ENCODE data around the gene ZFTA.
"Not testable (repeated sequence)": the region's sequence is repeated elsewhere in the genome, so short reads cannot be mapped to it uniquely, and the experiment has no call there.

ZFTA gene

DNA sequence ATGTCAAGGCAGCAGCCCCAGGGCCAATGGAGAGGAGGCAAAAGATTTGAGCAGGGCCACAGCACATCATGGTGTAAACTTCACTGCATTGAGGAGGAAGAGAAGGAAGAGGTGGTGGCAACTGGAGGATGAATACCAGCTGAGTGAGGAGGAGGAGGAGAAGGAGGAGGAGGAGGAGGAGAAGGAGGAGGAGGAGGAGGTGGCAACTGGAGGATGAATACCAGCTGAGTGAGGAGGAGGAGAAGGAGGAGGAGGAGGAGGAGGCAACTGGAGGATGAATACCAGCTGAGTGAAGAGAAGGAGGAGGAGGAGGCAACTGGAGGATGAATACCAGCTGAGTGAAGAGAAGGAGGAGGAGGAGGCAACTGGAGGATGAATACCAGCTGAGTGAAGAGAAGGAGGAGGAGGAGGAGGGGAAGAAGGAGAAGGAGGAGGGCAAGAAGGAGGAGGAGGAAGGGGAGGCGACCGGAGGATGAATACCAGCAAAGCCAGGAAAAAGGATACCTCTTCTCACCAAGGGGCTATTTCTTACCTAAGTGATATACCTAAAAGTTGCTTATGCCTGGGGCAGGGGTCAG is 3.3 kb upstream of the ZFTA start:
- not testable (repeated sequence) for DNase-seq

GRCh38 chr11:63770763-63771162 is 2.2 kb upstream of the ZFTA start:
- DNase-seq, result no peak

DNA sequence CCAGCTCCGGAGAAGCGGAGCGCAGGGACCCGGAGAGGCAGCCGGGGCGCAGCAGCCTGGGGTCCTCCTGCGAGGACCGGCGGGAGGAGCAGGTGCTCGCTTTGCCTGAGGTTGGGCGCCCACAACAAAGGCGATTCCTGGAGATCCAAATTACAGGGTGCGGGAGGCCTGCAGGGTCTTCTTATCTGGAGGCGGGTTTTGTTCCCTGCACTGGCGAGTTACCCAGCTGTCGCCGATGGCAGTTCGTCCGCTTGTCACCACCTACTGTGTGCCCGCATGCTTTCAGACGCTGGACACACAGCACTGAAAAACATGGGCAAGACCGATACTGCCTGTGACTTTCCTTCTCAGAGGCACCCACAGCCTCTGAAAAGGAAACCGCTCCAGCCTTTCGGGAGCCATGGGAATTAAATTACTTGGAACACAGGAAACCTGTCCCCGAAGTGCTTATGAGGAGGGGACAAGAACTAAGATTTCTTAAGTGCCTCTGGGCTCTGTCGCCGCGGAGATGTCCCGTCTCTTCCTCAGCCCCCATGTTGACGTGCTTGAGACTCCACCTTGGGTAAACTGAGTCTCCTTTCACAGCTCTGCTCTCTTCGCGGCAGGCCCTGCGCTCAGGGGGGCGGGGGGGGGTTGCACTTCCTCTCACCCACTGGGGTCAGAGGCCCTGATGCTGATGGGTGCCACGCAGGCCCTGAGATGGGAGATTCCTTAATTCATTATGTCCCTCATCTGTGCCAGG is 1.3 kb upstream of the ZFTA start:
- DNase-seq, result no peak

DNA sequence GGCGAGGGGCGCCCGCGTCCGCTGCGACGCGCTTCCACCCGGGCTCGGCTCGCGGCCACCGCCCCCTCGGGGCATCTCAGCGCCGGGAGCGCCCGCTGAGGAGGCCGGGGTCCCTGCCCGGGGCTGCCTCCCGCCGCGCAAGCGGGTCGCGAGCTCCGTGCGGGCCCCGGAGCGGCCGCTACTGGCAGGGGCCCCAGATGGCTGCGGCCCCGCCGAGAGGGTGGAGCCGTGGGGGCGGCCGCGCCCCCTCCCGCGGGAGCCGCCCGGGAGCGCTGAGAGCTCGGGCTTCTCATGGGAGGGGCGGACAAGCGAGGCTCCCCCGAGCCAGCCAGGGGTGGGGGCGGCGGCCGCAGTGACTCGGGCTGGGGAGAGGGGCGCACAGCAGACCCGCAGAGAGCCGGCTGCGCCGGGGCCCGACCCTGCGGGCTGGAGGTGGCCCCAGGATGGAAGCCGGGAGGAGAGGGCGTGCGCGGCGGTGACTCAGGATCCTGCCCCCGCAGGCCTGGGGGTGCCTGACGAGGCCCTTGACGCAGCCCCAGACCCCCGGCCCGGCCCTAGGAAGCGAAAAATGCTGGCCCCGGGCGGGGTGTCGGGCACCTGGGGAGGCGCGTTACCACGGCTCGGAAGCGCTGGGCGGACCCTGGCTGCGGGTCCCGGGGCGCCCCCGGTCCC is 603 bp upstream of the ZFTA start:
- DNase-seq, result no peak

- DNase-seq, result no peak
Measured at GRCh38 chr11:63767565-63768236, 874 bp downstream of the ZFTA start.

- DNase-seq, result peak; percentile 73
Measured at GRCh38 chr11:63767267-63767564, 1.4 kb downstream of the ZFTA start.

GRCh38 chr11:63766531-63767235 is 1.9 kb downstream of the ZFTA start:
- DNase-seq, result no peak

- DNase-seq, result no peak
Measured at GRCh38 chr11:63765688-63766241, 2.8 kb downstream of the ZFTA start.

DNA sequence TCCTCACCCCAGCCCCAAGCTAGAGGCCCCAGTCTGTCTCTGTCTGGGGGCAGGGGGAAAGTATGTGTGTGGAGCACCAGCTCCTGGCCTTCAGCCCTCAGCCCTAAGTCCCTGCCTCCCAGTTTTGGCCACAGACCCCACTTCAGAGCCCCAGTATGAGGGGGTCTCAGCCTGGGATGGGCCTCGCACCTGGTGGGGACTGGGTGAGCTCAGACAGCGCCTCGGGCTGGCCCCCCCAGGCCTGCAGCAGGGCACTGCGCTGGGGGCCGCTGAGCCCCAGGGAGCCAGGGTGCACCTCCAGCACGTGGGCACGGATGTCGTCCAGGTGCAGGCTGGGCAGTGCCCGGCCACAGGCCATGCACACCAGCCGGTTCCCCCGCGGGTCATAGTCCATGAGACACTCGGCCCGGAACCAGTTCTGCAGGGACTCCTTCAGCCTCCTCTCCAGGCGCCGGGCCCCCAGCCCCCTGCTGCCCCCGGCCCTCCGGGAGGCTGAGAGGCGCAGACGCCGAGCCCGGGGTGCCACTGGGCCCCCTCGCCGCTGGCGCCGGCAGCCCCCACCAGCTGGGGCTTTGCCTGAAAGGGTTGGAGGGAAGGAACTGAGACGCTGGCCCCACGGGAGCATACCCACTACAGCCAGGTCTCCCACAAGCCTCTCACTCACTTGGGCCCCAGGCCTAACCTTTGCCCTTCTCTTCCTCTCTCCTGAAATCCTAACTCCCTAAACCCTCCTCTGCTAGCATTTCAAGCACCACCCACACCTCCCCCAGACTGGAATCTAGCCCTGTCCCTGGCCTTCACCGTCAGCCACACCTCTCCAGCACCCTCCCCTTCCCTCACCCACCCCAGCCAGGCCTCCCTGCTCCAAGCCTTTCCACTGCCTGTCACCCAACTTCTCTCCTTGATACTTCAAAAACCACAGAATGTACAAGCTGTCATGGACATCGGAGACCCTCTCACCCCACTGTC is 3.6 kb downstream of the ZFTA start:
- DNase-seq, result peak; percentile 33

- no peak for DNase-seq
Measured at GRCh38 chr11:63764340-63764678, 4.3 kb downstream of the ZFTA start.

DNA sequence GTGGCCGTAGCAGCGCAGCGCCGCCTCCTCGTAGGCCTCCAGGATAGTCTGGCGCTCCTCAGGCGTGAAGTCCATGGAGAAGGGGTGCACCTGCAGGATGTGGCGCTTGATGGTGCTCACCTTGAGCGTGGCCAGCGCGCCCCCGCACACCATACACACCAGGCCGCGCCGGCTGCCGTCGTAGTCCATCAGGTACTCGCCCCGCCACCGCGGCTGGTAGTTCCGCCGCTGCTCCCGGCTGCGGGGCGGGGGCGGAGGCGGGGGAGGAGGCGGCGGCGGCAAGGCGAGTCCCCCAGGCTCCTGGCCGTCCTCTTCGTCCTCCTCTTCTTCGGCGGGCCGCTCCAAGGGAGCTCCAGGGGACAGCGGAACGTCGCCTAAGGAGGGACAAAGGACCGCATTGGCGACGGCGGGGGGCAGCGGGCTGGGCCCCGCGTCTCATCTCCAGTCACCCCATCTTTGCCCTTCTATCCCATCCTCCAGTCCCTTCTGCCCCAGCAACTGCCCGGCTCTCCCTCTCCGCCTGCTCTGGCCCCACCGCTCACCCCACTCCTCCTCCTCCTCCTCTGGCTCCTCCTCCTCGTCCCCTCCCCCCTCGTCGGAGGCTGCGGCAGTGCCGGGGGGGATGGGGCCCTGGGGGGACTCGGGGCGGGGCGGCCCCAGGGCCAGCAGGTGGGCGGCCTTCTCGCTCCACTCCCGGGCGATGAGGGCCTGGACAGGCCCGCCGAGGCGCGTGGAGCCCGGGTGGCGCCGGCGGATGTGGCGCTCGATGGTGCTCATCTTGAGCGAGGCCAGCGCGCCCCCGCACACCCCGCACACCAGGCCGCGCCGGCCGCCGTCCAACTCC is 4.9 kb downstream of the ZFTA start:
- no peak for DNase-seq

GRCh38 chr11:63762654-63763495 is 5.7 kb downstream of the ZFTA start:
- peak; percentile 33 for DNase-seq

- DNase-seq, result peak; percentile 48
Measured at GRCh38 chr11:63761931-63762653, 6.5 kb downstream of the ZFTA start.

- DNase-seq, result no peak
Measured at GRCh38 chr11:63761188-63761587, 7.4 kb downstream of the ZFTA start.

GRCh38 chr11:63760487-63761079 is 8.0 kb downstream of the ZFTA start:
- no peak for DNase-seq

- no peak for DNase-seq
Measured at GRCh38 chr11:63756919-63757761, 11.4 kb downstream of the ZFTA start.

- no peak for DNase-seq
Measured at GRCh38 chr11:63749624-63750023, 19.0 kb downstream of the ZFTA start.

- no peak for DNase-seq
Measured at GRCh38 chr11:63747011-63747410, 21.6 kb downstream of the ZFTA start.

Measured in NCI-H526 treated with DMSO at 0.1 percent for 48 hours (cell line).